GOT3 (cell line): ENCODE measurements around the gene INPP5D.

Source experiments
- DNase-seq: peaks from one replicate; lab custom pipeline; 2025; ENCODE audit warnings: mixed read lengths; lab: John Stamatoyannopoulos, UW

INPP5D gene

DNA sequence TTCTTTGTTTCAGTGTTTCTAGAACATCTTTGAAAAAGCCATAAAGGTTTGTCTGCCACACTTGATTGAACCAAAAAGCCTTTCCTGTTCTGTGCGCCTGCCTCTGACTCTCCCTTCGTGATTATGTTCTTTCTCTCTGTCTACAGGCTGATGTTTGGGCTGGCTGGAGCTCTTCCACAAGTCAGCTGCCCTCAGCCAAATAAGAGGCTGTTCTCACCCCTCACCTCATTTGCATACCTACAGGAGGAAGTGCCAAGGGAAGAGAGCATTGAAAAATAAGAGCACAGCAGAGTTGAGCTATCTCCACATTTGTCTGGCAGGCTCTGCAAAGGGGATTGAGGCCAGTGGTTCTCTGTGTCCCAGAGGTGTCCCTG is 15.8 kb downstream of the INPP5D start:
- no peak for DNase-seq

DNA sequence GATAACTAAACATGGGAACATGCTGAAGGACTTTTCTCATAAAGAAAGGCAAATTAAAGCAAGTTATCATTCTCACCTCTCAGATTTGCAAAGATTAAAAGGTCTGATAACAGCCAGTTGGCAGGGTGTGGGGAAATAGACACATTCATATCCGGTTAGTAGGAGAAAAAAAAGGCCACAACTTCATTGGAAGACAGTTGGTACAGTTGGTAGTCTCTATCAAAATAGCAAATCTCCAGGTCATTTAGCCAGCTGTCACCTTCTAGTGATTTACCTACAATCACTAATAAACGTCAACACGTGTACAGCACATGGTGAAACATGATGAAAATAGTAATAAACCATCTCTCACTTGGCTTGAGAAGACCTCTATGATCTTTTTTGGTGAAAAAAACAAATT is 16.6 kb downstream of the INPP5D start:
- DNase-seq, result no peak

GRCh38 chr2:233079473-233079877 is 19.3 kb downstream of the INPP5D start:
- DNase-seq, result no peak

DNA sequence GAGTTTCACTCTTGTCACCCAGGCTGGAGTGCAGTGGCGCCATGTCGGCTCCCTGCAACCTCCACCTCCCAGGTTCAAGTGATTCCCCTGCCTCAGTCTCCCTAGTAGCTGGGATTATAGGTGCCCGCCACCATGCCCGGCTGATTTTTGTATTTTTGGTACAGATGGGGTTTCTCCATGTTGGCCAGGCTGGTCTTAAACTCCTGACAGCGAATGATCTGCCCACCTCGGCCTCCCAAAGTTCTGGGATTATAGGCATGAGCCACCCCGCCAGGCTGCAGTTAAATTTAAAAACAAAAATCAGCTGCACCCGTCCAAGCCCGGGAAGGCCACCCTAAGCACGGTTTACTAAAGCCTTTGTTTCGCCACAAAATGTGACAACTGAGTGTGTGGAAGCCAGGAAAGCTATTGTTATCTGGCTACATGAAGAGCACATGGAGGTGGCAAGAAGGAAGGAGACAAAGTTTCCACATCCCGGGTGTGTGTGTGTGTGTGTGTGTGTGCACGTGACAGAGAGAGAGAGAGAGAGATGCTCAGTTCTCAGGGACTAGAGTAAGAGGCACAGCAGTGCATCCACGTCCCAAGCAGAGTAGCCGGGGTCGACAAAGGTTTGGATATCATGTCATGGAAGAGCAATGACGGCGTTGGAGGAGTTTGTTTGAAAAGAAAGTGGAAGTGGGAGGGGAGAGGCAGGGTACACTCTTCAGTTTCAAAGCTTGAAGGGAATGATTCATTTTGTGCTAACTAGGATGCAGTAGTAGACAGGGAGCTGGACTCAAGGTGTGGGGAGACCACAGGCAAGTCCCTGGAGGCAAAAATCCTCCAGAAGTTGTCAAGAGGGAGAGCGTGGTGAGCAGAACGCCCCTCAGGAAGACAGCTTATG is 20.1 kb downstream of the INPP5D start:
- no peak for DNase-seq

DNA sequence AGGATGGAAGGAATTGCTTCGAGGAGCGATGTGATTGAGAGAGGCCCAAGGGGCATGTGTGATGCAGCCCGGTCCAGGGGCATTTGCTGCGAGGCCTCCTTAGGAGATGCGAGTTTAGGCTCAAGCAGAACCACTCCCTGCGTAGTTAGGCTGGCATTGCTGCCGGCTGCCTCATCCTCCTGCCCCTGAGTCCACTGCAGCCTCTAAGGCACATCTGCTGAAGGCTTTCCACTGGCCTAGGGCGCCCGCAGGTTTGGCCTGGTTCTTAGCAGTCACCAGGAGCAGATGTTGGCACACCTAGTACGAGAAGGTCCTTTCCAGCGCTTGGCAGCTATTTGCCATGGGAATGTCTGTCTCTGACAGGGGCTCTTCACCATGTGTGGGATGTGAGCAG is 20.7 kb downstream of the INPP5D start:
- DNase-seq, result no peak

GRCh38 chr2:233081232-233081730 is 21.1 kb downstream of the INPP5D start:
- DNase-seq, result no peak

- no peak for DNase-seq
Measured at GRCh38 chr2:233081731-233082221, 21.6 kb downstream of the INPP5D start.

- no peak for DNase-seq
Measured at GRCh38 chr2:233082222-233082930, 22.2 kb downstream of the INPP5D start.

- no peak for DNase-seq
Measured at GRCh38 chr2:233082931-233083755, 23.0 kb downstream of the INPP5D start.

DNA sequence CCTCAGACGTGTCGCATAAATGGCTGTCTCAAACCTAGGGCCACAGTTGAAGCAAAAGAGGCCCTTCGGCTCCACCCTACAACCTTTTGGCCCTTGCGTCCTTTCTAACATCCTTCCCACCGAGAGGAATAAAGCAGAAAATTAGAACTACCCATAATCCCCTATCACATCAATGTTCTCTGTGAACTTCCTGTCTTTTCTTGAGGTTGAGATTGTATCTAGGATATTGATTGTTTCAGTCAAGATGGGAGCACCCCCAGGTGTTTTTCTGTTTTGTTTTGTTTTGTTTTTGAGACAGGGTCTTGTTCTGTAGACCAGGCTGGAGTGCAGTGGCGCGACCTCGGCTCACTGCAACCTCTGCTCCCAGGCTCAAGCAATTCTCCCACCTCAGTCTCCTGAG is 23.6 kb downstream of the INPP5D start:
- DNase-seq, result no peak

DNA sequence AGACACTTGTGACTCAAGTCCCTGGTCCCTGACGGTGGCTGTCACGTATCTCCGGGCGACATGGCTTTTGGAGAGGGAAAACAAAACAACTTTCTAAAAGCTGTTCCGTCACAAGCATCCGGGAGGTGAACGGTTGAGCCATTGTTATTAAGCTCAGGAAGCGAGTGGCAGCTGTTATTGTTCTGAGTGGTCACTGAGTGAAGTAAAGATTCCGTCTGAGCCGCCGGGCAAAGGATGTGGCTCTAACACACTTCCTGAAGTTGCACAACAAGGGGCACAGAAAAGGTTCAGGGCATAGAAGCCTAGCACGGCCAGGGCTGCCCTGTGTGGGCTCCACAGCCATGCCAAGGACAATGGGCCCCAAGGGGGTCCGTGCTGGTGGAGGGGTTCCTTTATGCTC is 24.3 kb downstream of the INPP5D start:
- DNase-seq, result no peak

DNA sequence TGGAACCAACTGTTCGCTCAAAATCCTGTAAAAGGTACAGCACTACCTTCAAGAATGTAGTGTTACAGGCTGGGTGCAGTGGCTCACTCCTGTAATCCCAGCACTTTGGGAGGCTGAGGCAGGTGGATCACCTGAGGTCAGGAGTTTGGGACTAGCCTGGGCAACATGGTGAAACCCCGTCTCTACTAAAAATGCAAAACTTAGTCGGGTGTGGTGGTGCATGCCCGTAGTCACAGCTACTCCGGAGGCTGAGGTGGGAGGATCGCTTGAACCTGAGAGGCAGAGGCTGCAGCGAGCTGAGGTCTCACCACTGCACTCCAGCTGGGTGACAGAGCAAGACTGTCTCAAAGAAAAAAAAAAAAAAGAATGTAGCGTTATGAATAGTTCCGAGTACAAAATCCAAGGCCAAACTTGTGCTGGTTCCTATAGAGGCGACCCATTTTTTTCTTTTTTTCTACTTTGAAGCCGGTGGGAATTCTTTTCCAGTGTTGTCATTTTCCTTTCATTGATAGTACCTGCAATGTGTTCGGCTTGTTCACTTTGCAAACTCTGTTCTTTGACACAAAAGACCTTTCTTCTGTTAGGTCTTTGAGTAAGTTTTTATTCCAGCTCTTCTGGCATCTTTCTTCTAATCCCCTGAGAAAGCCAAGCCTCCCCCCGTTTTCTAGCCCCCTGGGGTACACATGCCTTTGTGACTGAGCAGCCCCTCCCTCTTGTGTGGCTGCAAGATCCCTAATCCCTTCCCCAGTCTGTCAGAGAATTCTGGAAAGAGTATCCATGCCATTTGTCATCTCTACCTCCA is 25.1 kb downstream of the INPP5D start:
- no peak for DNase-seq

GRCh38 chr2:233085839-233086150 is 25.7 kb downstream of the INPP5D start:
- no peak for DNase-seq

DNA sequence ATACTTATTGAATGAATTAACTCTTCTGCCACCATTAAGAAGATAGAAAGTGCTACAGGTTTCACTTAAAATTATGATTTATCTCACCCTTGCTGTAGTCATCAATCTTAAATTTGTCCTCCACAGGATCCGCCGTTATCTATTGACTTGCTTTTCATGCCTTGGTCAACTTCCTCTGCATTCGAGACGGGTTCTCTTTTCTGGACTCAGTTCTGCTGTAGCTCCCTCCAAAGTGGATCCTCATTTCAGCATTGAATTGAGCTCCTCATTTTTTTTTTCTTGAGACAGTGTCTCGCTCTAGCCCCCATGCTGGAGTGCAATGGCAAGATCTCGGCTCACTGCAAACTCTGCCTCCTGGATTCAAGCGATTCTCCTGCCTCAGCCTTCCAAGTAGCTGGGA is 27.6 kb downstream of the INPP5D start:
- DNase-seq, result no peak

GRCh38 chr2:233088972-233089345 is 28.8 kb downstream of the INPP5D start:
- no peak for DNase-seq

GRCh38 chr2:233089851-233090250 is 29.7 kb downstream of the INPP5D start:
- DNase-seq, result no peak

DNA sequence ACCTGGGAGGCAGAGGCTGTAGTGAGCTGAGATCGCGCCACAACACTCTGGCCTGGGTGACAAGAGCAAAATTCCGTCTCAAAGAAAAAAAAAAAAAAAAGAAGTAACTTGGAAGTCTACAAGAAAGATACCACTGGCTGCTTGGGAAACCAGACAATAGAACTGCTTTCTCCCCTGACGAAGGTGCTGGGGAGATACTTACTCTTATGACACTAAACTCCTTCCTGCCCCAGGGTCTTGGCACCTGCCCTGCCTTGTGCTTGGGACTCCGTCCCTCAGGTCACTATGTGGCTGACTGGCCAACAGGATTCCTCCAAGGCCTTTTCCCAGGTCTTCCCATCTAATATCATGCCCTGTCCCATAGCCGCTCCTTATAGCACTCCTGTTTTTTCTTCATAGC is 30.7 kb downstream of the INPP5D start:
- DNase-seq, result no peak

DNA sequence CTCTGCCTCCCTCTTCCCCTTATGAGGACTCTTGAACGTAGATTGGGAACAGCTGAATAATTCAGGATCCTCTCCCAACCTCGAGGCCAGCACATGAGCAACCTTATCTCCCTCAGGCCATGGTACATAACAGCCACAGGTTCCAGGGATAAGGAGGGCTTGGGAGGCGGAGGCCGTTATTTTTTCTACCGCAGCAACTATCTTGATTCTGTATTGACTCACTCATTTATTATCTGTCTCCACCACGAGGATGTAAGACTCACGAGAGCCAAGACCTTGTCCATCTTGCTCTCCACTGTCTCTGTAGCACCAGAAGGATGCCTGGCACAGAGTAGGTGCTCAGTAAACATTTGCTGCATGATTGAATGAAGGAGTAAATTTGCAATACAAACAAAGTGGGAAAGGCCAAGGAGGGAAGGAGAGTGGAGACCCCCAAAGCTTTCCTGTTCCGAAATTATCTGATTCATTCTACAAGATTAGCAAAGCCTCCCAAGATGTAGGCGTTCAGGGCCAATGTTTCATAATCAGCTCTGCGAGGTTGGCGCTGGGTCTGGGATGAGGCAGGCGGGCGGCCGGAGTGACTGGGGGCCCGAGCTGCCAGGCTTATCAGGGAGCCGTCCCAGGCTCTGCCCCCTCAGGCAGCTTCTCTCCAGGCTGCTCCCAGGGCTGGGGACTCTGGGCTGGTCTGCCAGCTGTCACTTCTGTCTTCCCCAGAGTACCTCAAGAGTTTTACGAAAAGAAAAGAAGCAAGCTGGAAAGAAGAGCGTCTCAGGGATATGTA is 31.6 kb downstream of the INPP5D start:
- no peak for DNase-seq

- no peak for DNase-seq
Measured at GRCh38 chr2:233092432-233093165, 32.5 kb downstream of the INPP5D start.

DNA sequence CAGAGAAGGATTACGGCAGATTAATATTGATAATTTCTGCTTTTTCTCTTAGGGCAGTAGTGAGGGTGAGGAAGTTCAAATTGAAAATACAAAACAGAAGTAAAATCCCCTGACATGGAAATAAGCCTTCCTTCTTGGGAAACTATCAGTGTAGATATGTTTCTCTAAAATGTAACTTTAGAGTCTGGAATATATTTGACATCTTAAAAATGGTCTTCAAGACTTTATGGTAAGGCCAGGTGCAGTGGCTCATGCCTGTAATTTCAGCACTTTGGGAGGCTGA is 33.0 kb downstream of the INPP5D start:
- DNase-seq, result no peak
